GM21367 (cell line): ENCODE measurements around the gene NCKAP5.

Source experiments
- ATAC-seq: cut with Tn5 transposase; IDR thresholded peaks from one replicate; pipeline ENCODE4 v1.9.1; 2021; ENCODE audit not compliant: unreplicated experiment

NCKAP5 gene

GRCh38 chr2:133574620-133575019, 6.4 kb upstream of the NCKAP5 start:
- ATAC-seq: no peak

DNA sequence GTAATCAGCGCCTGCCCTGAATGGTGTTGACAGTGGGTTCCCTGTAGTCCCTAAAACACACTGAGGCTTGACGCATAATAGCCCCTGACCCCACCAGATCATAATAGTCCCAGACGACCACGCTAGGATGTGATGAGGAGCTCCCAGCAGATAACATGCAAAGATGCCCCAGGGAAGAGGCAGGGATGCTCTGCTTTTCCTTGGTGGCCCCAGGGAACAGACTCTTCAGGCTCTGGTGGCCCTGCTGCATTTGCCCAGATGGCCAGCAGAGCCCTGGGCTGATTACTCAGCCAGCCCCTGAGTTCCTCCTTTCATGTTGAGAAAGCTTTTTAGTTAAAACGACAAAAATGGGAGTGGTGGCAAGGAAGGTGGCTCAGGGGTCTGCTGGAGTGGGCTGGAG, 5.9 kb upstream of the NCKAP5 start:
- no peak for ATAC-seq

- ATAC-seq: no peak
Measured at GRCh38 chr2:133573491-133574162, 5.4 kb upstream of the NCKAP5 start.

GRCh38 chr2:133571249-133571648, 3.0 kb upstream of the NCKAP5 start:
- ATAC-seq: no peak

DNA sequence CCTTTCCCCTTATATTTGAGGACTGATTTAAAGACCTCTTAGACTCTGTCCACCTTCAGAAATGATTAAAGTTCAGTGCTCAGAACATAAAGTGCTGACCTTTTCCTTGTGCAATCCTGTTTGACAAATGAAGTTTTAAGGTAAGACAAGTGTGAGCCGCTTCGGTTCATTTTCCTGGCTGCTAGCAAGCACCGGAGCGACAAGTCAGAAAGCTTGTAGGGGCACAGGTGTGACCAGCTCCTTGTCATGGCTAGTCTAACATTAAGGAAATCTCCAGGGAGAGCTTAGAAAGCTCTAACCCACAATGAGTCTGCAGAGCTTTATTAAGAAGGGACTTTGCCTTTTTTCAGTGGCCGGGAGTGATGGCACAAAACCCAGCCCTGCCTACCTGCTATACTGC, 2.3 kb upstream of the NCKAP5 start:
- ATAC-seq: no peak

DNA sequence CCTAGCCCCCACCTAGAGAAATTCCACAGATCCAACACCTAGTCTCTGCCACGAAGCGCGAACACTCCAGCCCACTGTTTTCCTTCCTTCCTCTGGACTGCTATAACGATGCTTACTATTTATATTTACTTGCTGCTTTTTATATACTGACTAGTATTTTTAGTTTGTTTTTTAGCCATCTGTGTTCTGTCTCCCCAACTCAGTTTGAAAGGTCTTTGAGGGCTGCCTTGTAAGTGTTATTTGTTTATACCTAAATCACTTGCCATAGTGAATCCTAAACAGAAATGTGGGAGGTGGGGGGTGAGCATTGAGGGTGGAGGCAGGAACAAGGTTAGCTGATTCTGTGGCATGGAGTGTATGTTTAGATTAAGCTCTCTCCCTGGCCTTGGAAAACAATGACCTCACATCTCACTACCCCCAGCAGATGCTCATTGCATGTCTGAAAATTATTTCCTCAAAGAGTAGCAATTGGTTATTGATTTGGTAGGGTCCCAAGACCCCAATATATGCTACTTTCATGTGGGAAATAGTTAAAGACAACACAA, 1.1 kb upstream of the NCKAP5 start:
- no peak for ATAC-seq

DNA sequence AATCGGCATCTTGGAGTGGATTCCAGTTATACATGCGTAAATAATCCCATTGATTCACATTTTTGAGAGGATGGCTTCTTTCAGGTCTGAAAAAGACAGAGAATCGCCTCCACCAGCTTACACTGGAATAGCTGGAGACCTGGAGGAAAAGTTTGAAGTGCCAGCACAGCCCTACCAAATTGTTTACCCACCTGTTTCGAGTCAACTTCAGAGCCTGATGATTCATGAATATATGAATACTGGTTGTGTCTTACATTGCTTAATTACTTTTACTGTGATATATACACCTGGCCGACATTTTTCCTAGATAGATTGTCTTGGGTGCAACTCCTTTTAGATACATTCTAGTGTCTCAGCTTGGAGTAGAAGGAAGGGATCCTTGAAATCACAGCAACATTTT, 335 bp upstream of the NCKAP5 start:
- no peak for ATAC-seq

- no peak for ATAC-seq
Measured at GRCh38 chr2:133562558-133562957, 5.7 kb downstream of the NCKAP5 start.

- no peak for ATAC-seq
Measured at GRCh38 chr2:133561045-133561852, 7.0 kb downstream of the NCKAP5 start.

DNA sequence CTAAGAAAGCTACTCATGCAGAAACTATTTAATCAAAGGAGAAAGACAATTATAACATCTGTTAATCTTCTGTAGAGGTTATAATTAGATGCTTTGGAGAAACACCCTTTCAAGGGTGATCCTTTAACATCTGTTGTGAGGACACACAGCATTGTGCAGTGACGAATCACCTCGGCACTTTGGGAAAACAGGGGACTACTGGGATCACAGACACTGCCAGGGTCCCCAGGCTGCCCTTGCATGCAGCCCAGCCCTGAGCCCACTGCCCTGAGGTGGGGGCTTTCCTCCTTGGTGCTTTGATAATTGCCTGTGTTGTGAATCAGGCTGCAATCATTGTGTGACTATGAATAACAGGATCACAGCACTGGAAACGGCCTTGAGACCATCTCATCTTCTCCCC, 10.6 kb downstream of the NCKAP5 start:
- no peak for ATAC-seq

DNA sequence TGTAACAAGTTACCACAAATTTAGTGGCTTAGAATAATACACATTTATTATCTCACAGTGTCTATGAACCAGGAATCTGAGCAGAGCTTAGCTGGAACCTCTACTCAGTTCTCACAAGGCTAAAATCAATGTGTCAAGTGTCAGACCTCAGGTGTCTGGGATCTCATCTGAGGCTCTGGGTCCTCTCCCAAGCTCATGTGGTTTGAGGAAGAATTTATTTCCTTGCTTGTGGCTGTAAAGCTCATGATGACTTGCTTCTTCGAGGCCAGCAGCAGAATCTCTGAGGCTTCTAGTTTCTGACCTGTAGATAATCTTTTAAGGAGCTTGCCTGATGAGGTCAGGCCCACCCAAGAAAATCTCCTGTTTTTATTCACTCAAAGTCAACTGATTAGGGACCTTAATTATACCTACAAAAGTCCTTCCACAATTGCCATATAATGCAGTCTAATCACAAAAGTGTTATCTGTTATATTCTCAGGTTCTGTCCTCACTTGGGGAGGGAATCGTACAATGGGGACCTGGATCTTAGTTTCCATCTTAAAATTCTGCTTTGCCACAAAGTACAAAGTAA, 14.3 kb downstream of the NCKAP5 start:
- no peak for ATAC-seq

DNA sequence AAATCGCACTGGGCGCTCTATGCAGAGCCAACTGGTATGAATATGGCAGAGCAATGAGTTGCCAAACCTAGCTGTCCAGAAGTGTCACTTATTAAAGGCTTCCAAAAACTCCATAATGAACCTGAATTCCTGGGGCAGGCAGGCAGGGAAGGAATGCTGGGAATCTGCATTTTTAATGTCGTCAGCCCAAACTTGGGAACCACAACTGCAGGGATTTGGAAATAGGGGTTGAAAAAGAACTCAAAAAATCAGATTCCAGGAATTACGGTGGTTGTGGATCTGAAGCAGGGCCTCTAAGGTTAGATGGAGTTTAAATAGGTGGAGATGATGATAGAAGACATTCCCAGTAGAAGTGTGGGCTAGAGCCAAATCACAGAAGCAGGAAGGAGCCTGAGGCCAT, 15.0 kb downstream of the NCKAP5 start:
- no peak for ATAC-seq

- ATAC-seq: no peak
Measured at GRCh38 chr2:133552821-133553220, 15.4 kb downstream of the NCKAP5 start.

DNA sequence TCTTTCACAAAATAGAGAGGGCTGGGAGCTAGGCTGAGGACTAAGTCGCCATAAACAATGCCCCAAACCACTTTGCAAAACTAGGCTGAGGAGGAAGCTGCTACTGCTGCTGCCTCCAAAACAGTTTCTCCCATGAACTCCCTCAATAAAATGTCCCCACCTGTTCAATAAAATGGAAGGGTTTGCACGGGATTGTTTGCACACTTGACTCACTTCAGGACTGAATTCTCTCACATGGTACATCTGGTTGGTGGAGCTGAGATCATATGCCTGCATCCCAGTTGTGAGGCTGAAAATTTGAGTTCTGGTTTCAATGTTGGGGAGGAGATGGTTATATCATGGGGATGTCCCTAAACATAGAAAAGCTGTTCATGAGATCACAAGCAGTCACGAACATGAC, 26.5 kb downstream of the NCKAP5 start:
- no peak for ATAC-seq

GRCh38 chr2:133541376-133541775, 26.9 kb downstream of the NCKAP5 start:
- ATAC-seq: no peak

DNA sequence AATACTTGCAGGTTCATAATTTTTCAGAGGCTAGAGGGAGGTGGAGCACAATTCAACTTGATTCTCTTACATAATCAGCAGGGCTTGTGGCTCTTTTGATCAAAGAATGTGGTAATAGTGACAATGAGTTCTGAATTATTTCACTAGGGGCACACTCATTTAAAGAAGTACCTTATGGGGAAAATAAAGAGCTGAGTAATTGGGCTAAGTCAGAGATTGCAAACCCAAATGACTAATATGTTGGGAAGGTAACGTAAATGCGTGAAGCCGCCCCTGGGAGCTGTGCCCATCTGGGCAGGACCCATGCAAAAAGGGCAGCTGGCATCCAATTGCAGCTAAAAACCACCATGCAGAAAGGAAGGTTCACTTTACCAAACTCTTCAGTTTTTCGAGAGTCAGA, 35.3 kb downstream of the NCKAP5 start:
- no peak for ATAC-seq

DNA sequence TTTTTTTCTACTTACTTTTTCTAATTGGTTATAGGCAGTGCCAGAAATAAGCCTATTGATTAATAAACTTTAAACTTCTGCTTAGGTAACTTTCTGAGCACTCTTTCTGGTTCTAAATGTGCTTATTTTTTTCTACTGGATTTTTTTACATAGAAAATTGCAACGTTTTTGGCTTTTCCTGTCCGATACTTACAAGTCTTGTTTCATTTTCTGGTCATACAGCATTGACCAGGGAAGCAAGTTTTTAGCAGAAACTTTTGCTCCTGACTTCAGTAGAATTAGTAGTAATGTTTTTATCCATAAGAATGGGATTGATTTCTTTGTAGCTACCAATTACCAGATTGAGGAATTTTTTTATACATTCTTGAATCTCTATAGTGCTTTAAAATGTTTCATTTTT, 36.9 kb downstream of the NCKAP5 start:
- ATAC-seq: no peak

- ATAC-seq: no peak
Measured at GRCh38 chr2:133530645-133531044, 37.6 kb downstream of the NCKAP5 start.

DNA sequence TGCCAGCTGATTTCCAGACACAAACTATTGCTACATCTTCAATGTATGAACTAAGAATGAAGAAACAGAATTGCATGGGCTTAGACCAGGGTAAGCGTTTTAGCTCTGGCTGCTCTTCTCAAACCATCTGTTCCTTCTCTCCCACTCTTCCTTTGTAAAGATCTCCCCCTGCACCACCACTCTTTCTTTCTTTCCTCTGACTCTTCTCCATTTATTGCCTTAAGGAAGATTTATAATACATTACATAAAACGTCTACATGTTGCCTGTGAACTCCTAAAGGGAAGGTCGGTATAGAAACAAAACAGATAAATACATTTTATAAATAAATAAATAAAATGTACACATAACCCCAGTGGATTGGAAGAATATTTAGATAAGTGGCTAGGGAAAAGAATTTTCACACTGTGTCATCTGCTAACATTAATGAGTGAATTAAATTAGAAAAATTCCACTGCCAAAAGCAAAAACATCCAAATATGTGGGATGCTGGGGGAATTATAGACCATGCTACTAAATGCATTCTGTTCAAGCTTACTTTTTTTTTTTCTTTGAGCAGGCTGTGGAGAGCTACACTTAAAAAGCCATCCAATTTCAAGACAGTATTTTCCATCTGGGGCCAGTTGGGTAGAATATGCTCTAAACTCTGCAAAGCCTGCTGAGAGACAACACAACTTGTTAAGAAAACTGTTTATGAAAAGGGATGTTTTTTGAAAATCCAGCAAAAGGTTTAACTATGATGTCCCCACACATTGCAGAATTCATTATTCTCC, 41.5 kb downstream of the NCKAP5 start:
- ATAC-seq: no peak

GRCh38 chr2:133525613-133526529, 42.4 kb downstream of the NCKAP5 start:
- no peak for ATAC-seq
